Upper lobe of right lung (tissue), 1 donor: ENCODE data around the gene ATP10D. TPM values are rescaled to one million over a fixed set of nuclear protein-coding genes. Genes with fewer than 3 reads are reported as not detected.

Experiments
- ATAC-seq: fragments of 200-7000 bp; cut with Tn5 transposase; one replicate; pipeline ENCODE4 v1.9.1; 2020; ENCODE audit warnings: mild to moderate bottlenecking, moderate library complexity
- DNase-seq: peaks from one replicate; pipeline ENCODE4 v3.0.0-alpha.2; 2020
- H3K27ac ChIP-seq: fragments of 200-600 bp; one replicate; pipeline ENCODE4 v1.8.0; 2022
- H3K27me3 ChIP-seq: fragments of 200-600 bp; one replicate; pipeline ENCODE4 v1.8.0; 2022; ENCODE audit warnings: mild to moderate bottlenecking
- H3K36me3 ChIP-seq: fragments of 200-600 bp; one replicate; pipeline ENCODE4 v1.8.0; 2022
- H3K4me1 ChIP-seq: fragments of 200-600 bp; one replicate; pipeline ENCODE4 v1.8.0; 2022
- H3K4me3 ChIP-seq: fragments of 200-600 bp; one replicate; pipeline ENCODE4 v1.8.0; 2022; ENCODE audit warnings: mild to moderate bottlenecking
- H3K9me3 ChIP-seq: fragments of 200-600 bp; one replicate; pipeline ENCODE4 v1.8.0; 2022
- CTCF ChIP-seq: fragments of 200-600 bp; IDR thresholded peaks from one replicate; pipeline ENCODE4 v1.8.0; 2022; ENCODE audit warnings: antibody characterized with exemption
- intact Hi-C: fragments of 100-400 bp; cut with DNase I; formaldehyde crosslinking; loops from one replicate; pipeline ENCODE4 v1.11.0; 2022
- total RNA-seq: library from RNA; stranded (reverse); fragmentation: NEBNext Ultra II Directional; extraction: Animal tissue kit (Norgen Biotek cat#: 25700); gene quantifications from one replicate; pipeline ENCODE4 v1.2.1, GENCODE V29; 2021
- donor health status: DM: no; HTN: yes; CAD: no; lungs with severe emphysema.

The ATP10D gene
- total RNA-seq, 1 donor from 2014 or later = 35.8 TPM

DNA sequence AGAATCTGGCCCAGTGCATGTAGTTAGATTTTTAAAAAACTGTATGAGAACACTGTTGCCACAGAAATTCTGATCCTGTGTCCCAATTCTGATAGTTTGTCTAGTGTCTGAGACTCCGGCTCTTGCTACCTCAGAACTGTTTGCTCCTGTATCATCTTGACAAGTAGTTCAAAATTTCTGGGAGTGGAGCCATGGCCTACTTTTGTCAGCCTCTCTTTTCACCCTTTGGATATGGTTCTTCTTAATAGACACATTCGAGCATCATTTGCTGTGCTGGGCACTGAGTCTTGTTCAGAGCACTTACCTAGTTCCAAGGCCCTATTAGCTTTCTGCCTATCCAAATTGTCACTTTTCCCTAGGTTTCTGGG lies 46.9 kb downstream of the ATP10D start:
- Histone ChIP-seq H3K27me3 (no peaks in the 10 kb centered on the region), H3K36me3 (peaks cover 16% of the 10 kb centered on the region), H3K27ac (peak overlapping the region; percentile 51), H3K9me3 (no peaks in the 10 kb centered on the region), H3K4me1 (peaks cover 20% of the 10 kb centered on the region), H3K4me3 (no peak overlapping the region)
- intact Hi-C loops = no loop called here
- ATAC-seq (no peak), DNase-seq (no peak)
- TF ChIP-seq CTCF = no peak

DNA sequence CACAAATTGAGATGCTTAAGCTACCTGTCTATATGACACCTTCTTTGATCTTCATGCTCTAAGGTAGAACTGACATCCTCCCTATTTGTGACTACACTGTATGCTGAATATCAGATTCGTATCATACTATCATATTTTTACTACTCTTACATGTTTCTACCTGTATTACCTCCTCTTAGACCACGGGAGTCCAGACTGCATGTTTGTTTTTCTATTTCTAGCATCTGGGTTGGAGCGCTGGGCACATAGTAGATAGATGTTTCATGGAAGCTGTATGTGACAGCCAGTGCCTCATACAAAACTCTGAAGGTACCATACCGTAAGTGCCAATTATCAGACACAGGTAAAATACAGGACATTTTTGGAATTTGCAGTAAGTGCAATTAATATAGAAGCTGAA lies 47.6 kb downstream of the ATP10D start:
- no peak for ATAC-seq
- H3K36me3 ChIP-seq = peaks cover 8% of the 10 kb centered on the region
- intact Hi-C loops = no loop called here
- peak overlapping the region; percentile 51 for H3K27ac ChIP-seq
- H3K9me3 ChIP-seq = no peaks in the 10 kb centered on the region
- DNase-seq = no peak
- H3K4me3 ChIP-seq = no peak overlapping the region
- peaks cover 20% of the 10 kb centered on the region for H3K4me1 ChIP-seq
- TF ChIP-seq CTCF = no peak
- no peaks in the 10 kb centered on the region for H3K27me3 ChIP-seq

GRCh38 chr4:47533689-47534347 lies 48.7 kb downstream of the ATP10D start:
- intact Hi-C loops = no loop called here
- DNase-seq = no peak
- Histone ChIP-seq H3K4me3 (no peak overlapping the region), H3K36me3 (peaks cover 10% of the 10 kb centered on the region), H3K27ac (no peak overlapping the region), H3K9me3 (no peaks in the 10 kb centered on the region), H3K4me1 (peaks cover 20% of the 10 kb centered on the region), H3K27me3 (no peaks in the 10 kb centered on the region)
- TF ChIP-seq CTCF = no peak
- ATAC-seq = no peak

DNA sequence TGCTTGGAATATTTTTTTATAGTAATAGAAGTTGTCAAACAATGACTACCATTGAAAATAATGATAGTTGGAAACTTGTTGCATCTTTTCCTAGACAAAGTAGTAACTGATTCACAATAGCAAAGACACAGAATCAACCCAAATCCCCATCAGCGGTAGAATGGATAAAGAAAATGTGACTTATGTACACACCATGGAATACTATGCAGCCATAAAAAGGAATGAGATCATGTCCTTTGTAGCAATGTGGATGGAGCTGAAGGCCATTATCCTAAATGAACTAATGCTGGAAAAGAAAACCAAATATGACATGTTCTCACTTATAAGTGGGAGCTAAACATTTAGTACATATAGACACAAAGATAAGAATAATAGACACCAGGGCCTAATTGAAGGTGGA lies 49.7 kb downstream of the ATP10D start:
- ATAC-seq (no peak), DNase-seq (no peak)
- Histone ChIP-seq H3K4me1 (peaks cover 20% of the 10 kb centered on the region), H3K4me3 (no peak overlapping the region), H3K27me3 (no peaks in the 10 kb centered on the region), H3K27ac (no peak overlapping the region), H3K36me3 (peaks cover 14% of the 10 kb centered on the region), H3K9me3 (no peaks in the 10 kb centered on the region)
- TF ChIP-seq CTCF = no peak
- intact Hi-C loops = no loop called here

GRCh38 chr4:47535567-47536147 lies 50.6 kb downstream of the ATP10D start:
- Histone ChIP-seq H3K27me3 (no peaks in the 10 kb centered on the region), H3K27ac (no peak overlapping the region), H3K4me3 (no peak overlapping the region), H3K9me3 (no peaks in the 10 kb centered on the region), H3K36me3 (peaks cover 14% of the 10 kb centered on the region), H3K4me1 (peaks cover 20% of the 10 kb centered on the region)
- no peak for ATAC-seq
- no peak for DNase-seq
- intact Hi-C loops = no loop called here
- no peak for TF ChIP-seq CTCF

- Histone ChIP-seq H3K4me3 (no peak overlapping the region), H3K4me1 (peaks cover 11% of the 10 kb centered on the region), H3K27ac (no peak overlapping the region), H3K36me3 (peaks cover 22% of the 10 kb centered on the region), H3K27me3 (no peaks in the 10 kb centered on the region), H3K9me3 (no peaks in the 10 kb centered on the region)
- intact Hi-C loops = no loop called here
- DNase-seq = no peak
- TF ChIP-seq CTCF = no peak
- ATAC-seq = no peak
These were observed 51.9 kb downstream of the ATP10D start for GRCh38 chr4:47536966-47537365.
